ENCODE measurements around the gene STX16.

- no peak for TF ChIP-seq CTCF (IDR thresholded peaks at IDR 0.05)
- no peak for TF ChIP-seq EZH2 (IDR thresholded peaks at IDR 0.05; ENCODE audit: borderline replicate concordance, insufficient read depth, low read depth, low read length, poor library complexity, severe bottlenecking)
Observed at GRCh38 chr20:58718729-58719128, 67.6 kb downstream of the STX16 start.

Measured in B cell (primary cell).